Heart right ventricle (tissue), 16 donors: ENCODE measurements around the gene NEDD4L. TPM values are rescaled to one million over a fixed set of nuclear protein-coding genes. Genes with fewer than 3 reads are reported as not detected.

Experiments
- ATAC-seq, 8 donors: fragments of 200-7000 bp; cut with Tn5 transposase; one replicate each; pipeline ENCODE4 v1.9.1; 2020; ENCODE audit warnings: mild to moderate bottlenecking in 8 of 8, moderate library complexity in 8 of 8, moderate number of reproducible peaks in 1 of 8
- DNase-seq, 2 donors: peaks; one replicate each; pipeline ENCODE4 v3.0.0-alpha.2; 2020
- H3K27ac ChIP-seq, 10 donors: fragments of 200-600 bp; sonication (generic) in 2 of 10; one replicate each; pipeline versions ENCODE4 v1.5.0 to v1.8.0; 2020 to 2022; ENCODE audit warnings: mild to moderate bottlenecking in 3 of 10
- H3K27me3 ChIP-seq, 7 donors: fragments of 200-600 bp; one replicate each; pipeline ENCODE4 v1.8.0; 2021 to 2022; ENCODE audit warnings: mild to moderate bottlenecking in 2 of 7
- H3K36me3 ChIP-seq, 9 donors: fragments of 200-600 bp; sonication (generic) in 1 of 9; one replicate each; pipeline versions ENCODE4 v1.5.0 to v1.8.0; 2020 to 2022; ENCODE audit warnings: mild to moderate bottlenecking in 2 of 9
- H3K4me1 ChIP-seq, 9 donors: fragments of 200-600 bp; sonication (generic) in 1 of 9; one replicate each; pipeline versions ENCODE4 v1.5.0 to v1.8.0; 2020 to 2022; ENCODE audit warnings: mild to moderate bottlenecking in 4 of 9
- H3K4me3 ChIP-seq, 10 donors: fragments of 200-600 bp; sonication (generic) in 2 of 10; one replicate each; pipeline versions ENCODE4 v1.5.0 to v1.8.0; 2020 to 2022; ENCODE audit warnings: mild to moderate bottlenecking in 7 of 10, moderate library complexity in 2 of 10
- H3K9me3 ChIP-seq, 11 donors: fragments of 200-600 bp in 10 of 11; sonication (generic) in 2 of 11; one replicate each; pipeline versions ENCODE4 v1.5.0 to v1.8.0; 2013 to 2022; ENCODE audit warnings: mild to moderate bottlenecking in 2 of 11, control low read depth in 1 of 11, moderate library complexity in 1 of 11
- WGBS, 2 donors: extraction: QIAGEN DNeasy Blood & Tissue Kit; methylation state at CpG; one replicate each; pipeline ENCODE4 v1.1.7; 2013; ENCODE audit warnings: inconsistent platforms in 1 of 2; 5-methylcytosine and 5-hydroxymethylcytosine counted together
- intact Hi-C, 10 donors: fragments of 100-400 bp; cut with DNase I; formaldehyde crosslinking; loops; one replicate each; pipeline versions ENCODE4 v1.11.1 to v1.14.2; 2022
- polyA plus RNA-seq, 2 donors: library from polyadenylated mRNA; stranded (reverse); fragments of 200-250 nt; gene quantifications; one replicate each; pipeline ENCODE4 v1.2.3, GENCODE V29; 2013
- total RNA-seq, 10 donors: library from RNA; stranded (reverse); fragmentation: NEBNext Ultra II Directional in 3 of 10; extraction: Animal tissue kit (Norgen Biotek cat#: 25700) in 3 of 10; gene quantifications; one replicate each; pipeline versions ENCODE4 v1.2.1 to v1.2.4, GENCODE V29; 2021 to 2023
- TF ChIP-seq, protein P1 (sequence below), 9 donors: fragments of 200-600 bp; sonication (generic) in 2 of 9; IDR thresholded peaks; one replicate each; pipeline versions ENCODE4 v1.5.0 to v1.8.0; 2021 to 2022; ENCODE audit warnings: antibody characterized with exemption in 9 of 9, mild to moderate bottlenecking in 5 of 9, moderate library complexity in 1 of 9
- donor health status: Arrhythmogenic right ventricular cardiomyopathy.
- donor health status: ischemic (EF 13 %, LVEDD 7.1; RV severe dilation, severe dysfunction).
- donor health status: healthy with polysubstance abuse.
- donor health status: DM: no; HTN: yes; CAD: no.
- donor health status: DM: no; HTN: no; CAD: no.
- donor health status: ischemic (EF 25% LVEDD 6.9; RV normal size, moderate dysfunction).
- donor health status: ischemic (EF 25% LVEDD 5.7; RV mildly dilated, moderate dysfunction).
- donor health status: healthy.
- donor health status: DM: yes; HTN: yes; CAD: no.
- donor health status: Ischemic cardiomyopathy.
- donor health status: ischemic (EF 35%, LVEDD 5.7; RV mildly dilated, moderate dysfunction).
- donor health status: nonischemic (EF 11% LVEDD 7.7; RV severe dilation, severe dysfunction).
- donor health status: DM: yes; HTN: yes; CAD: no.
- donor health status: PGD.
- donor health status: ischemic (EF 29% LVEDD 5.4; RV normal size, mild dysfunction).
- donor health status: nonischemic (EF 23%, LVEDD 6.1; RV moderate dilation, normal function).

Gene NEDD4L
- total and polyA plus RNA-seq, 12 donors: 9.6 to 67.1 (median 49.4) TPM

DNA sequence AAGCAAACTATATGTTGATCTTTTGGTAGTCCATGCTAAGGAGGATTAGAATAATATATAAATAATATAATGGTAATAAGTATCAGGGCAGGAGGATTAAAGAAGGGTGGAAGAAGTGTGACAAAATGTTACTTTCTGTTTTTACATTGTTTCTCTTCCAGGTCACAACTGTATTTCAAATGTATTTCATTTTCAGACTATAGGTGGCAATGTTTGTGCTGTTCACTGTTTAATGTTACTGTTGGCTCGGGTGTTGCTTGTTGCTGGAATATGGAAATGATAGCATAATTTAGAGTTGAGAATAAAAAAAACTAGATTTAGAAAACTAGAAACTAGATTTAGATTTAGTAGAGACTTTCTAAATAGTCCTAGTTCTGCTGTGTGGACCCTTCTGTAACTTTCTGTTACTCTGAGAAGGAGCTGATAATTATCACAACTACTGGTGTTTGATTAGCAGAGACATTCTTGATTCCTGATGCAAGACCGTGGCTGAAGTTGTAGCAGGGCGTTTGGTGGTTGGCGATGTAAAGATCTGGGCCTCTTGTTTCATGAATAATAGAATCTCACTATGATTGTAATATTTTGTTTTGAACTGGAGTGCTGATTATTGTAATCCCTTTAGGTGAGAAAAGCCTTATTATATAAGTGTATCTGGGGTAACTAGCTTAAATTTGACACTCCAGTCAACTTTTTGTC is 7.9 kb downstream of the NEDD4L start:
- Histone ChIP-seq H3K36me3 (no peaks in the 10 kb centered on the region), H3K4me1 (peaks cover 0 to 6% (median 0%) of the 10 kb centered on the region in 9 donors), H3K27me3 (no peaks in the 10 kb centered on the region), H3K9me3 (no peaks in the 10 kb centered on the region), H3K4me3 (no peak overlapping the region), H3K27ac (no peak overlapping the region)
- DNase-seq: no peak
- TF ChIP-seq, protein P1, sequence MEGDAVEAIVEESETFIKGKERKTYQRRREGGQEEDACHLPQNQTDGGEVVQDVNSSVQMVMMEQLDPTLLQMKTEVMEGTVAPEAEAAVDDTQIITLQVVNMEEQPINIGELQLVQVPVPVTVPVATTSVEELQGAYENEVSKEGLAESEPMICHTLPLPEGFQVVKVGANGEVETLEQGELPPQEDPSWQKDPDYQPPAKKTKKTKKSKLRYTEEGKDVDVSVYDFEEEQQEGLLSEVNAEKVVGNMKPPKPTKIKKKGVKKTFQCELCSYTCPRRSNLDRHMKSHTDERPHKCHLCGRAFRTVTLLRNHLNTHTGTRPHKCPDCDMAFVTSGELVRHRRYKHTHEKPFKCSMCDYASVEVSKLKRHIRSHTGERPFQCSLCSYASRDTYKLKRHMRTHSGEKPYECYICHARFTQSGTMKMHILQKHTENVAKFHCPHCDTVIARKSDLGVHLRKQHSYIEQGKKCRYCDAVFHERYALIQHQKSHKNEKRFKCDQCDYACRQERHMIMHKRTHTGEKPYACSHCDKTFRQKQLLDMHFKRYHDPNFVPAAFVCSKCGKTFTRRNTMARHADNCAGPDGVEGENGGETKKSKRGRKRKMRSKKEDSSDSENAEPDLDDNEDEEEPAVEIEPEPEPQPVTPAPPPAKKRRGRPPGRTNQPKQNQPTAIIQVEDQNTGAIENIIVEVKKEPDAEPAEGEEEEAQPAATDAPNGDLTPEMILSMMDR (IDR thresholded peaks at IDR 0.05): peak in 6 of 9 donors; percentile 10 to 47 (median 32)
- ATAC-seq: no peak
- intact Hi-C loops: loop anchor here in 2 of 10 donors (5.0 kb wide), 2 partner anchors 50 to 70 kb away; no protein-coding TSS in a partner anchor
- 46 to 51% methylated on average over 4 of the region's 4 CpGs for whole genome bisulfite sequencing, 2 donors

DNA sequence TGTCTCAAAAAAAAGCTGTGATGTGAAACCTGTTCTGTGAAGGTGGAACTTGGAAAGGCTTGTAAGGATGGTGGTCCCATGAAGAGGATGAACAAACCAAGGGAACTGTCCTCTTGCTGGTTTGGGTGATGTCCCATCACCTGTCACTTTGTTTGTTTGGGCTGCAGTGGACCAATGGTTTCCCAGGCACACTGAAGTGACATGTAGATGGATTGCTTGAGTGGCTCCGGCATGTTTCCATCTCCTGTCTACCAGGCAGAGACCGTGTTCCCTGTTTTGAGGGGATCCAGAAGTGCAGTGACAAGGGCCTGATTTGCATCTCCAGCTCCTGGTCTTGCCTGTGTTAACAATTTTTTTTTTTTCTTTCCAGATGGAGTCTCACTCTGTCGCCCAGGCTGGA is 8.9 kb downstream of the NEDD4L start:
- no peak overlapping the region for H3K27ac ChIP-seq
- intact Hi-C loops: loop anchor here in 2 of 10 donors (5.0 kb wide), 2 partner anchors 49 to 69 kb away; no protein-coding TSS in a partner anchor
- no peaks in the 10 kb centered on the region for H3K36me3 ChIP-seq
- TF ChIP-seq, protein P1 (IDR thresholded peaks at IDR 0.05): no peak
- H3K4me1 ChIP-seq: peaks cover 0 to 6% (median 0%) of the 10 kb centered on the region in 9 donors
- no peaks in the 10 kb centered on the region for H3K27me3 ChIP-seq
- ATAC-seq: no peak
- H3K9me3 ChIP-seq: no peaks in the 10 kb centered on the region
- 55 to 73% methylated on average over 3 of the region's 3 CpGs for WGBS, 2 donors
- H3K4me3 ChIP-seq: no peak overlapping the region
- DNase-seq: no peak

GRCh38 chr18:58054041-58054781 is 10.2 kb downstream of the NEDD4L start:
- Histone ChIP-seq H3K9me3 (no peaks in the 10 kb centered on the region), H3K36me3 (no peaks in the 10 kb centered on the region), H3K4me1 (peaks cover 0 to 6% (median 0%) of the 10 kb centered on the region in 9 donors), H3K27ac (no peak overlapping the region), H3K27me3 (no peaks in the 10 kb centered on the region), H3K4me3 (no peak overlapping the region)
- intact Hi-C loops: loop anchor here in 2 of 10 donors (5.0 kb wide), 2 partner anchors 48 to 68 kb away; no protein-coding TSS in a partner anchor
- TF ChIP-seq, protein P1 (IDR thresholded peaks at IDR 0.05): no peak
- ATAC-seq: no peak
- DNase-seq: no peak
- 72 to 77% methylated on average over 8 of the region's 8 CpGs for WGBS, 2 donors

DNA sequence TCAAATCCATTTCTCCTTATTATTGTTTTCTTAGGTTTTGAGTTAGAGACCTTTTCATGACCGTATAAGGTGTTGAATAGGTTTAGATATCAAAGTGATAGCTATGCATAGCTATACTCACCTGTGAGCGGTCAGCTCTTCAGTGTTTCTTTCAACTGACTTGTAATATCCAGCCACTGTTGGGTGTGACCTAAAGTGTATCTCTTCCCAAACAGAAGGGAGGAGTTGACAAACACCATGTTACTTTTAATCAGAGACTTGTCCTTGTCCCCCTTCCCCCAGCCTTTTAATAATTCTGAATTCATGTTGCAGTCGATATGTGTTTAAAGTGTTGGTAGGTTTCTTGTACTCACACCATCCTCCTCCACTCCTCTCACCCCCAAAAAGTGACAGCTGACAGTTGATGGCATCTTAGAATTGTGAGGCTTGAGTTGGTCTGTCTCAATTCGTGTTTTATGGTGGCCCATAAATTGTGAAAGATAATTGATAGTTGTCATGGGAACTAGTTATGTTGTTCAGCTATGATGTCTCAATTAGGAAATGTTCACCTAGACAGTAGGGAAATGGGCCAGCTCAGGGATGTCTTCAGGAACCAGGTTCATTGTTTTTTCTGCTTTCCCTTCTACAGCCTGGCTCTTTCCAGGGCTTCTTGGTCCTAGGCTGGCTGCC is 12.0 kb downstream of the NEDD4L start:
- Histone ChIP-seq H3K36me3 (no peaks in the 10 kb centered on the region), H3K27ac (no peak overlapping the region), H3K9me3 (no peaks in the 10 kb centered on the region), H3K4me1 (peaks cover 0 to 6% (median 0%) of the 10 kb centered on the region in 9 donors), H3K27me3 (no peaks in the 10 kb centered on the region), H3K4me3 (no peak overlapping the region)
- TF ChIP-seq, protein P1 (IDR thresholded peaks at IDR 0.05): no peak
- intact Hi-C loops: no loop called here
- WGBS, 2 donors: 96 to 97% methylated on average over 4 of the region's 4 CpGs
- DNase-seq: no peak
- ATAC-seq: no peak
